HG02938 (cell line): ENCODE measurements around the gene SH3RF3.

Source experiments
- ATAC-seq: cut with Tn5 transposase; IDR thresholded peaks from one replicate; pipeline ENCODE4 v1.9.1; 2021; ENCODE audit warnings: mild to moderate bottlenecking, moderate library complexity; ENCODE audit not compliant: unreplicated experiment

Gene SH3RF3

GRCh38 chr2:109322641-109323040 is 193.6 kb downstream of the SH3RF3 start:
- no peak for ATAC-seq

- ATAC-seq: no peak
Measured at GRCh38 chr2:109324861-109325260, 195.9 kb downstream of the SH3RF3 start.

GRCh38 chr2:109325570-109325969 is 196.6 kb downstream of the SH3RF3 start:
- no peak for ATAC-seq

- no peak for ATAC-seq
Measured at GRCh38 chr2:109326306-109326705, 197.3 kb downstream of the SH3RF3 start.

GRCh38 chr2:109330056-109330455 is 201.1 kb downstream of the SH3RF3 start:
- ATAC-seq: no peak

- ATAC-seq: no peak
Measured at GRCh38 chr2:109331081-109331480, 202.1 kb downstream of the SH3RF3 start.

GRCh38 chr2:109331896-109332848 is 203.2 kb downstream of the SH3RF3 start:
- ATAC-seq: no peak

GRCh38 chr2:109332880-109333279 is 203.9 kb downstream of the SH3RF3 start:
- ATAC-seq: no peak

GRCh38 chr2:109333414-109334210 is 204.6 kb downstream of the SH3RF3 start:
- no peak for ATAC-seq

GRCh38 chr2:109335631-109336176 is 206.7 kb downstream of the SH3RF3 start:
- ATAC-seq: no peak

GRCh38 chr2:109336296-109336695 is 207.3 kb downstream of the SH3RF3 start:
- no peak for ATAC-seq

GRCh38 chr2:109337221-109337620 is 208.2 kb downstream of the SH3RF3 start:
- ATAC-seq: no peak

GRCh38 chr2:109339519-109339966 is 210.5 kb downstream of the SH3RF3 start:
- ATAC-seq: no peak

- ATAC-seq: no peak
Measured at GRCh38 chr2:109340381-109340780, 211.4 kb downstream of the SH3RF3 start.

GRCh38 chr2:109341355-109342255 is 212.6 kb downstream of the SH3RF3 start:
- ATAC-seq: no peak

- no peak for ATAC-seq
Measured at GRCh38 chr2:109342256-109342850, 213.3 kb downstream of the SH3RF3 start.

- no peak for ATAC-seq
Measured at GRCh38 chr2:109342930-109343329, 213.9 kb downstream of the SH3RF3 start.

GRCh38 chr2:109343460-109343859 is 214.5 kb downstream of the SH3RF3 start:
- no peak for ATAC-seq

GRCh38 chr2:109344270-109344805 is 215.3 kb downstream of the SH3RF3 start:
- no peak for ATAC-seq

GRCh38 chr2:109345091-109345490 is 216.1 kb downstream of the SH3RF3 start:
- no peak for ATAC-seq
